H1 (cell line): ENCODE results near the gene SEMA7A. TPM values are rescaled to one million over a fixed set of nuclear protein-coding genes. Genes with fewer than 3 reads are reported as not detected.

Experiments
- ATF2 ChIP-seq: IDR thresholded peaks from 2 replicates; pipeline ENCODE4 v1.6.1; 2012; ENCODE audit warnings: low read length, inconsistent platforms
- TEAD4 ChIP-seq: IDR thresholded peaks from 2 replicates; pipeline ENCODE4 v1.6.1; 2012; ENCODE audit warnings: low read depth, low read length, inconsistent platforms, mixed read lengths
- polyA plus RNA-seq, 7 experiments: library from polyadenylated mRNA; depleted of rRNA in 3 of 7; stranded (reverse) in 5 of 7; unstranded in 2 of 7; fragments of >200 nt in 5 of 7; fragments of 200-250 nt in 2 of 7; gene quantifications; 1 replicate in 5 of 7; 2 replicates in 1 of 7; 4 replicates in 1 of 7; pipeline versions ENCODE4 v1.2.1 to v1.2.3, GENCODE V29; 2011 to 2013; ENCODE audit warnings: missing spikeins in 2 of 7, mixed read lengths in 2 of 7
- total RNA-seq: library from RNA; stranded (reverse); fragmentation: NEBNext Ultra II Directional; extraction: Animal tissue kit (Norgen Biotek cat#: 25700); gene quantifications from 2 replicates; pipeline ENCODE4 v1.2.1, GENCODE V29; 2021

SEMA7A gene
- total and polyA plus RNA-seq, 2 of the 8 experiments (the other 6 are each of a cell fraction or from before 2014, with no cell fraction given): 10.7 to 15.0 TPM

GRCh38 chr15:74433592-74434262 lies at the start of gene SEMA7A (continued):
- TF ChIP-seq ATF2: no peak
- TF ChIP-seq TEAD4: no peak
- TF ChIP-seq, all 59 proteins: peak for 14
